Mesenchymal stem cell (in vitro differentiated cells and primary cell): ENCODE measurements around the gene DYNC1I1.

Experiments
- DNase-seq: peaks from one replicate; pipeline ENCODE4 v3.0.0-alpha.2; 2013
- H2AFZ ChIP-seq: one replicate; pipeline ENCODE4 v1.6.1; 2013; ENCODE audit warnings: low read depth, mild to moderate bottlenecking, control low read depth, inconsistent platforms, low read length, moderate library complexity
- H2AK5ac ChIP-seq: 2 replicates; pipeline ENCODE4 v1.6.1; 2013; ENCODE audit warnings: low read length, moderate library complexity, mild to moderate bottlenecking, inconsistent platforms; ENCODE audit not compliant: severe bottlenecking
- H2BK120ac ChIP-seq: one replicate; pipeline ENCODE4 v1.6.1; 2013; ENCODE audit warnings: low read depth, mild to moderate bottlenecking, inconsistent platforms, low read length, moderate library complexity
- H2BK12ac ChIP-seq, 2 experiments: one replicate each; pipeline ENCODE4 v1.6.1; 2013; ENCODE audit warnings: inconsistent platforms in 2 of 2, low read length in 2 of 2, mild to moderate bottlenecking in 2 of 2, moderate library complexity in 2 of 2, control low read depth in 1 of 2
- H2BK15ac ChIP-seq: one replicate; pipeline ENCODE4 v1.6.1; 2013; ENCODE audit warnings: mild to moderate bottlenecking, low read depth, inconsistent platforms; ENCODE audit not compliant: poor library complexity, severe bottlenecking
- H2BK5ac ChIP-seq: 2 replicates; pipeline ENCODE4 v1.6.1; 2013; ENCODE audit warnings: low read depth, mild to moderate bottlenecking, low read length, control low read depth, inconsistent platforms; ENCODE audit not compliant: poor library complexity, severe bottlenecking
- H3K14ac ChIP-seq, 2 experiments: one replicate each; pipeline ENCODE4 v1.6.1; 2013; ENCODE audit warnings: inconsistent platforms in 2 of 2, low read length in 2 of 2, control low read depth in 1 of 2, mild to moderate bottlenecking in 1 of 2, moderate library complexity in 1 of 2
- H3K18ac ChIP-seq, 2 experiments: one replicate each; pipeline ENCODE4 v1.6.1; 2013; ENCODE audit warnings: inconsistent platforms in 2 of 2, low read length in 2 of 2, control low read depth in 1 of 2, low read depth in 1 of 2, mild to moderate bottlenecking in 1 of 2
- H3K23ac ChIP-seq, 2 experiments: one replicate each; pipeline ENCODE4 v1.6.1; 2013; ENCODE audit warnings: inconsistent platforms in 2 of 2, low read length in 2 of 2, mild to moderate bottlenecking in 2 of 2, moderate library complexity in 2 of 2, control low read depth in 1 of 2
- H3K27ac ChIP-seq: 2 replicates; pipeline ENCODE4 v1.5.1; 2013; ENCODE audit warnings: mild to moderate bottlenecking, moderate library complexity, low read length, control low read depth, inconsistent platforms; ENCODE audit not compliant: poor library complexity, severe bottlenecking
- H3K27me3 ChIP-seq, 2 experiments: 2 replicates each; pipeline versions ENCODE4 v1.6.1 to v1.7.0; 2013; ENCODE audit warnings: low read length in 2 of 2, mild to moderate bottlenecking in 2 of 2, moderate library complexity in 2 of 2, control low read depth in 1 of 2, inconsistent platforms in 1 of 2; ENCODE audit not compliant: control insufficient read depth in 1 of 2, insufficient read depth in 1 of 2
- H3K36me3 ChIP-seq, 2 experiments: 2 replicates each; pipeline versions ENCODE4 v1.6.1 to v1.7.0; 2013; ENCODE audit warnings: low read length in 2 of 2, control low read depth in 1 of 2, inconsistent platforms in 1 of 2, low read depth in 1 of 2, mild to moderate bottlenecking in 1 of 2; ENCODE audit not compliant: insufficient read depth in 2 of 2, control insufficient read depth in 1 of 2
- H3K4ac ChIP-seq, 2 experiments: one replicate each; pipeline ENCODE4 v1.6.1; 2013; ENCODE audit warnings: inconsistent platforms in 2 of 2, low read length in 2 of 2, mild to moderate bottlenecking in 2 of 2, moderate library complexity in 2 of 2, control low read depth in 1 of 2, low read depth in 1 of 2
- H3K4me1 ChIP-seq: 2 replicates; pipeline ENCODE4 v1.6.1; 2013; ENCODE audit warnings: low read depth, low read length, control low read depth; ENCODE audit not compliant: control insufficient read depth, insufficient read depth
- H3K4me2 ChIP-seq: 2 replicates; pipeline ENCODE4 v1.6.1; 2013; ENCODE audit warnings: low read length, mild to moderate bottlenecking, inconsistent platforms; ENCODE audit not compliant: poor library complexity, severe bottlenecking
- H3K4me3 ChIP-seq, 2 experiments: 2 replicates each; pipeline versions ENCODE4 v1.5.1 to v1.7.0; 2013; ENCODE audit warnings: low read length in 2 of 2, mild to moderate bottlenecking in 2 of 2, control low read depth in 1 of 2, low read depth in 1 of 2; ENCODE audit not compliant: insufficient read depth in 1 of 2
- H3K79me1 ChIP-seq: replicated peaks from 2 replicates; pipeline ENCODE4 v1.6.1; 2013; ENCODE audit warnings: mild to moderate bottlenecking, control low read depth, low read length, inconsistent platforms; ENCODE audit not compliant: poor library complexity, severe bottlenecking
- H3K9ac ChIP-seq: 2 replicates; pipeline ENCODE4 v1.7.0; 2013; ENCODE audit warnings: mild to moderate bottlenecking, low read length, moderate library complexity
- H3K9me3 ChIP-seq: 2 replicates; pipeline ENCODE4 v1.7.0; 2013; ENCODE audit warnings: mild to moderate bottlenecking, low read length; ENCODE audit not compliant: control insufficient read depth
- H4K8ac ChIP-seq: one replicate; pipeline ENCODE4 v1.6.1; 2013; ENCODE audit warnings: inconsistent platforms, mild to moderate bottlenecking, low read length, moderate library complexity
- H4K91ac ChIP-seq: one replicate; pipeline ENCODE4 v1.6.1; 2013; ENCODE audit warnings: mild to moderate bottlenecking, low read length, inconsistent platforms
- WGBS: methylation state at CpG from one replicate; pipeline ENCODE4 v1.1.7; 2013; ENCODE audit warnings: mixed read lengths; 5-methylcytosine and 5-hydroxymethylcytosine counted together

The DYNC1I1 gene

GRCh38 chr7:95780665-95781064 is 8.3 kb downstream of the DYNC1I1 start:
- no peak overlapping the region for H3K14ac ChIP-seq
- H4K8ac ChIP-seq = no peak overlapping the region
- no peaks in the 10 kb centered on the region for H3K79me1 ChIP-seq
- no peak overlapping the region for H2BK5ac ChIP-seq
- no peak overlapping the region for H2BK120ac ChIP-seq
- no peak overlapping the region for H3K4me3 ChIP-seq
- no peaks in the 10 kb centered on the region for H3K9me3 ChIP-seq
- H3K4ac ChIP-seq = no peak overlapping the region
- no peak for DNase-seq
- H3K36me3 ChIP-seq = no peaks in the 10 kb centered on the region
- no peak overlapping the region for H2AK5ac ChIP-seq
- H3K27ac ChIP-seq = no peak overlapping the region
- H3K9ac ChIP-seq = no peak overlapping the region
- H4K91ac ChIP-seq = no peak overlapping the region
- no peaks in the 10 kb centered on the region for H3K4me1 ChIP-seq
- H2AFZ ChIP-seq = no peak overlapping the region
- H3K18ac ChIP-seq = no peak overlapping the region
- no peak overlapping the region for H3K23ac ChIP-seq
- H2BK15ac ChIP-seq = no peak overlapping the region
- 80% methylated on average over 1 of the region's 5 CpGs for WGBS
- H3K4me2 ChIP-seq = no peak overlapping the region
- no peak overlapping the region for H2BK12ac ChIP-seq
- no peaks in the 10 kb centered on the region for H3K27me3 ChIP-seq

GRCh38 chr7:95781961-95782586 is 9.7 kb downstream of the DYNC1I1 start:
- Histone ChIP-seq H3K9me3 (no peaks in the 10 kb centered on the region), H3K36me3 (no peaks in the 10 kb centered on the region), H3K23ac (no peak overlapping the region), H2BK15ac (no peak overlapping the region), H2AFZ (no peak overlapping the region), H3K14ac (no peak overlapping the region), H3K9ac (no peak overlapping the region), H3K4me2 (no peak overlapping the region), H2AK5ac (no peak overlapping the region), H4K8ac (no peak overlapping the region), H3K27ac (no peak overlapping the region), H2BK120ac (no peak overlapping the region), H3K4me3 (no peak overlapping the region), H2BK12ac (no peak overlapping the region), H3K4ac (no peak overlapping the region), H3K4me1 (no peaks in the 10 kb centered on the region), H2BK5ac (no peak overlapping the region), H4K91ac (no peak overlapping the region), H3K27me3 (peaks cover 2 to 5% of the 10 kb centered on the region in 2 experiments), H3K18ac (no peak overlapping the region), H3K79me1 (no peaks in the 10 kb centered on the region)
- no peak for DNase-seq
- 89% methylated on average over 3 of the region's 3 CpGs for WGBS

- H2BK120ac ChIP-seq = no peak overlapping the region
- H2BK5ac ChIP-seq = no peak overlapping the region
- no peak overlapping the region for H3K4me3 ChIP-seq
- no peaks in the 10 kb centered on the region for H3K9me3 ChIP-seq
- H3K14ac ChIP-seq = no peak overlapping the region
- no peak overlapping the region for H3K4me2 ChIP-seq
- no peak overlapping the region for H4K8ac ChIP-seq
- no peak overlapping the region for H3K27ac ChIP-seq
- no peak overlapping the region for H2BK12ac ChIP-seq
- H3K18ac ChIP-seq = no peak overlapping the region
- no peak overlapping the region for H2BK15ac ChIP-seq
- H3K27me3 ChIP-seq = peaks cover 3 to 8% of the 10 kb centered on the region in 2 experiments
- no peak overlapping the region for H3K9ac ChIP-seq
- no peak overlapping the region for H3K4ac ChIP-seq
- H4K91ac ChIP-seq = no peak overlapping the region
- H3K23ac ChIP-seq = no peak overlapping the region
- H3K4me1 ChIP-seq = no peaks in the 10 kb centered on the region
- DNase-seq = no peak
- H3K79me1 ChIP-seq = no peaks in the 10 kb centered on the region
- H3K36me3 ChIP-seq = no peaks in the 10 kb centered on the region
- H2AK5ac ChIP-seq = no peak overlapping the region
- no peak overlapping the region for H2AFZ ChIP-seq
Measured at GRCh38 chr7:95784796-95785195, 12.4 kb downstream of the DYNC1I1 start.

GRCh38 chr7:95788258-95788657 is 15.9 kb downstream of the DYNC1I1 start:
- no peak for DNase-seq
- Histone ChIP-seq H3K4me2 (no peak overlapping the region), H3K27ac (no peak overlapping the region), H3K36me3 (no peaks in the 10 kb centered on the region), H3K9ac (no peak overlapping the region), H2AK5ac (no peak overlapping the region), H3K18ac (no peak overlapping the region), H3K4me3 (no peak overlapping the region), H2BK5ac (no peak overlapping the region), H3K4ac (no peak overlapping the region), H3K27me3 (peaks cover 3 to 8% of the 10 kb centered on the region in 2 experiments), H2BK120ac (no peak overlapping the region), H3K23ac (no peak overlapping the region), H2AFZ (no peak overlapping the region), H3K4me1 (no peaks in the 10 kb centered on the region), H4K8ac (no peak overlapping the region), H4K91ac (no peak overlapping the region), H2BK15ac (no peak overlapping the region), H3K79me1 (no peaks in the 10 kb centered on the region), H3K14ac (no peak overlapping the region), H3K9me3 (no peaks in the 10 kb centered on the region), H2BK12ac (no peak overlapping the region)
- 94% methylated on average over 6 of the region's 6 CpGs for WGBS
